Activated CD4-positive, alpha-beta T cell treated with anti-CD3 and anti-CD28 coated beads for 48 hours (primary cell): ENCODE data around the gene PTPRC.
A peak's percentile ranks its signal among the peaks of the same experiment; 100 is the strongest.

Source experiments
- DNase-seq: peaks from one replicate; pipeline ENCODE4 v3.0.0-alpha.2; 2020

PTPRC gene

GRCh38 chr1:198677871-198678270, 39.0 kb downstream of the PTPRC start:
- no peak for DNase-seq

- DNase-seq = peak; percentile 50
Measured at GRCh38 chr1:198678301-198678836, 39.5 kb downstream of the PTPRC start.

- peak; percentile 46 for DNase-seq
Measured at GRCh38 chr1:198678901-198679329, 40.1 kb downstream of the PTPRC start.

GRCh38 chr1:198679535-198680173, 40.8 kb downstream of the PTPRC start:
- peak; percentile 42 for DNase-seq

- peak; percentile 33 for DNase-seq
Measured at GRCh38 chr1:198680174-198680875, 41.5 kb downstream of the PTPRC start.

GRCh38 chr1:198681252-198681651, 42.4 kb downstream of the PTPRC start:
- no peak for DNase-seq

GRCh38 chr1:198681831-198682759, 43.3 kb downstream of the PTPRC start:
- peak; percentile 83 for DNase-seq

GRCh38 chr1:198682850-198683249, 44.0 kb downstream of the PTPRC start:
- DNase-seq = no peak

GRCh38 chr1:198683449-198683848, 44.6 kb downstream of the PTPRC start:
- no peak for DNase-seq

- no peak for DNase-seq
Measured at GRCh38 chr1:198686069-198686728, 47.4 kb downstream of the PTPRC start.

- DNase-seq = no peak
Measured at GRCh38 chr1:198687429-198687828, 48.6 kb downstream of the PTPRC start.

- no peak for DNase-seq
Measured at GRCh38 chr1:198691063-198691462, 52.2 kb downstream of the PTPRC start.

- no peak for DNase-seq
Measured at GRCh38 chr1:198693321-198693720, 54.5 kb downstream of the PTPRC start.

GRCh38 chr1:198694542-198694941, 55.7 kb downstream of the PTPRC start:
- no peak for DNase-seq

GRCh38 chr1:198696211-198696610, 57.4 kb downstream of the PTPRC start:
- no peak for DNase-seq

- DNase-seq = peak; percentile 86
Measured at GRCh38 chr1:198699167-198700015, 60.6 kb downstream of the PTPRC start.

- DNase-seq = no peak
Measured at GRCh38 chr1:198700016-198700392, 61.2 kb downstream of the PTPRC start.

- DNase-seq = no peak
Measured at GRCh38 chr1:198700396-198700795, 61.6 kb downstream of the PTPRC start.

GRCh38 chr1:198701250-198701649, 62.4 kb downstream of the PTPRC start:
- DNase-seq = no peak

- no peak for DNase-seq
Measured at GRCh38 chr1:198701766-198702539, 63.1 kb downstream of the PTPRC start.
